Ishikawa (cell line): ENCODE results near the gene FBXO36.

Source experiments
- EP300 ChIP-seq: IDR thresholded peaks from 2 replicates; pipeline ENCODE4 v1.6.1; 2012; ENCODE audit warnings: borderline replicate concordance
- REST ChIP-seq: IDR thresholded peaks from 2 replicates; pipeline ENCODE4 v1.6.1; 2012; ENCODE audit warnings: low read depth, mild to moderate bottlenecking
- TAF1 ChIP-seq: IDR thresholded peaks from 2 replicates; pipeline ENCODE4 v1.6.1; 2012; ENCODE audit warnings: low read depth, mild to moderate bottlenecking

GRCh38 chr2:229884775-229885699 is 37.3 kb upstream of the FBXO36 start:
- TF ChIP-seq TAF1 (no peak), REST (no peak), EP300 (no peak)
